Heart right ventricle (tissue), 16 donors: ENCODE data around the gene KCNMA1. TPM values are rescaled to one million over a fixed set of nuclear protein-coding genes. Genes with fewer than 3 reads are reported as not detected.

Experiments
- ATAC-seq, 8 donors: fragments of 200-7000 bp; cut with Tn5 transposase; one replicate each; pipeline ENCODE4 v1.9.1; 2020; ENCODE audit warnings: mild to moderate bottlenecking in 8 of 8, moderate library complexity in 8 of 8, moderate number of reproducible peaks in 1 of 8
- DNase-seq, 2 donors: peaks; one replicate each; pipeline ENCODE4 v3.0.0-alpha.2; 2020
- H3K27ac ChIP-seq, 10 donors: fragments of 200-600 bp; sonication (generic) in 2 of 10; one replicate each; pipeline versions ENCODE4 v1.5.0 to v1.8.0; 2020 to 2022; ENCODE audit warnings: mild to moderate bottlenecking in 3 of 10
- H3K27me3 ChIP-seq, 7 donors: fragments of 200-600 bp; one replicate each; pipeline ENCODE4 v1.8.0; 2021 to 2022; ENCODE audit warnings: mild to moderate bottlenecking in 2 of 7
- H3K36me3 ChIP-seq, 9 donors: fragments of 200-600 bp; sonication (generic) in 1 of 9; one replicate each; pipeline versions ENCODE4 v1.5.0 to v1.8.0; 2020 to 2022; ENCODE audit warnings: mild to moderate bottlenecking in 2 of 9
- H3K4me1 ChIP-seq, 9 donors: fragments of 200-600 bp; sonication (generic) in 1 of 9; one replicate each; pipeline versions ENCODE4 v1.5.0 to v1.8.0; 2020 to 2022; ENCODE audit warnings: mild to moderate bottlenecking in 4 of 9
- H3K4me3 ChIP-seq, 10 donors: fragments of 200-600 bp; sonication (generic) in 2 of 10; one replicate each; pipeline versions ENCODE4 v1.5.0 to v1.8.0; 2020 to 2022; ENCODE audit warnings: mild to moderate bottlenecking in 7 of 10, moderate library complexity in 2 of 10
- H3K9me3 ChIP-seq, 11 donors: fragments of 200-600 bp in 10 of 11; sonication (generic) in 2 of 11; one replicate each; pipeline versions ENCODE4 v1.5.0 to v1.8.0; 2013 to 2022; ENCODE audit warnings: mild to moderate bottlenecking in 2 of 11, control low read depth in 1 of 11, moderate library complexity in 1 of 11
- WGBS, 2 donors: extraction: QIAGEN DNeasy Blood & Tissue Kit; methylation state at CpG; one replicate each; pipeline ENCODE4 v1.1.7; 2013; ENCODE audit warnings: inconsistent platforms in 1 of 2; 5-methylcytosine and 5-hydroxymethylcytosine counted together
- intact Hi-C, 10 donors: fragments of 100-400 bp; cut with DNase I; formaldehyde crosslinking; loops; one replicate each; pipeline versions ENCODE4 v1.11.1 to v1.14.2; 2022
- polyA plus RNA-seq, 2 donors: library from polyadenylated mRNA; stranded (reverse); fragments of 200-250 nt; gene quantifications; one replicate each; pipeline ENCODE4 v1.2.3, GENCODE V29; 2013
- total RNA-seq, 10 donors: library from RNA; stranded (reverse); fragmentation: NEBNext Ultra II Directional in 3 of 10; extraction: Animal tissue kit (Norgen Biotek cat#: 25700) in 3 of 10; gene quantifications; one replicate each; pipeline versions ENCODE4 v1.2.1 to v1.2.4, GENCODE V29; 2021 to 2023
- TF ChIP-seq, protein P1 (sequence below), 9 donors: fragments of 200-600 bp; sonication (generic) in 2 of 9; IDR thresholded peaks; one replicate each; pipeline versions ENCODE4 v1.5.0 to v1.8.0; 2021 to 2022; ENCODE audit warnings: antibody characterized with exemption in 9 of 9, mild to moderate bottlenecking in 5 of 9, moderate library complexity in 1 of 9
- donor health status: Arrhythmogenic right ventricular cardiomyopathy.
- donor health status: ischemic (EF 13 %, LVEDD 7.1; RV severe dilation, severe dysfunction).
- donor health status: healthy with polysubstance abuse.
- donor health status: DM: no; HTN: yes; CAD: no.
- donor health status: DM: no; HTN: no; CAD: no.
- donor health status: ischemic (EF 25% LVEDD 6.9; RV normal size, moderate dysfunction).
- donor health status: ischemic (EF 25% LVEDD 5.7; RV mildly dilated, moderate dysfunction).
- donor health status: healthy.
- donor health status: DM: yes; HTN: yes; CAD: no.
- donor health status: Ischemic cardiomyopathy.
- donor health status: ischemic (EF 35%, LVEDD 5.7; RV mildly dilated, moderate dysfunction).
- donor health status: nonischemic (EF 11% LVEDD 7.7; RV severe dilation, severe dysfunction).
- donor health status: DM: yes; HTN: yes; CAD: no.
- donor health status: PGD.
- donor health status: ischemic (EF 29% LVEDD 5.4; RV normal size, mild dysfunction).
- donor health status: nonischemic (EF 23%, LVEDD 6.1; RV moderate dilation, normal function).

Gene KCNMA1
- total and polyA plus RNA-seq, 12 donors = 0.59 to 5.3 (median 1.6) TPM

DNA sequence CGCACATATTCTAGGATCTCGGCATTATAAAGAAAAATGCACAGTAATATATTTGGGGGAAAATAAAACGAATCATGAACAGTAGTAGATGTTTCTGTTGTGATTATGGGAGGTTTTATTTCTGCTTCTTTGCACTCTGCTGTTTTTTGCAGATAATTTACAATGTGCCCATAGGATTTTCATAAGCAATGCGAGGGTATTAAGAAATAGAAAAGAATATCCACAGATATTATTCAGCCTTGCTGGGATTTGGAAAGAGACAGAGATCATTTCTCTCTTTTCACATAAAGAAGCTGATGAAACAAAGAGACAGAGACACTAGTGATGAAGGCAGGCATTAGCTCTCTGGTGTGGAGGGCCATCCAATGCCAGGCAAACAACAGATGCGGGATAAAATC lies 158.6 kb downstream of the KCNMA1 start:
- TF ChIP-seq, protein P1, sequence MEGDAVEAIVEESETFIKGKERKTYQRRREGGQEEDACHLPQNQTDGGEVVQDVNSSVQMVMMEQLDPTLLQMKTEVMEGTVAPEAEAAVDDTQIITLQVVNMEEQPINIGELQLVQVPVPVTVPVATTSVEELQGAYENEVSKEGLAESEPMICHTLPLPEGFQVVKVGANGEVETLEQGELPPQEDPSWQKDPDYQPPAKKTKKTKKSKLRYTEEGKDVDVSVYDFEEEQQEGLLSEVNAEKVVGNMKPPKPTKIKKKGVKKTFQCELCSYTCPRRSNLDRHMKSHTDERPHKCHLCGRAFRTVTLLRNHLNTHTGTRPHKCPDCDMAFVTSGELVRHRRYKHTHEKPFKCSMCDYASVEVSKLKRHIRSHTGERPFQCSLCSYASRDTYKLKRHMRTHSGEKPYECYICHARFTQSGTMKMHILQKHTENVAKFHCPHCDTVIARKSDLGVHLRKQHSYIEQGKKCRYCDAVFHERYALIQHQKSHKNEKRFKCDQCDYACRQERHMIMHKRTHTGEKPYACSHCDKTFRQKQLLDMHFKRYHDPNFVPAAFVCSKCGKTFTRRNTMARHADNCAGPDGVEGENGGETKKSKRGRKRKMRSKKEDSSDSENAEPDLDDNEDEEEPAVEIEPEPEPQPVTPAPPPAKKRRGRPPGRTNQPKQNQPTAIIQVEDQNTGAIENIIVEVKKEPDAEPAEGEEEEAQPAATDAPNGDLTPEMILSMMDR (IDR thresholded peaks at IDR 0.05) = no peak
- H3K9me3 ChIP-seq = no peaks in the 10 kb centered on the region
- no peak overlapping the region for H3K4me3 ChIP-seq
- 58 to 76% methylated on average over 5 of the region's 5 CpGs for WGBS, 2 donors
- no peak overlapping the region for H3K27ac ChIP-seq
- no peaks in the 10 kb centered on the region for H3K4me1 ChIP-seq
- DNase-seq (no peak), ATAC-seq (no peak)
- no peaks in the 10 kb centered on the region for H3K36me3 ChIP-seq
- H3K27me3 ChIP-seq = peaks cover 0 to 5% (median 0%) of the 10 kb centered on the region in 7 donors
- intact Hi-C loops = no loop called here

DNA sequence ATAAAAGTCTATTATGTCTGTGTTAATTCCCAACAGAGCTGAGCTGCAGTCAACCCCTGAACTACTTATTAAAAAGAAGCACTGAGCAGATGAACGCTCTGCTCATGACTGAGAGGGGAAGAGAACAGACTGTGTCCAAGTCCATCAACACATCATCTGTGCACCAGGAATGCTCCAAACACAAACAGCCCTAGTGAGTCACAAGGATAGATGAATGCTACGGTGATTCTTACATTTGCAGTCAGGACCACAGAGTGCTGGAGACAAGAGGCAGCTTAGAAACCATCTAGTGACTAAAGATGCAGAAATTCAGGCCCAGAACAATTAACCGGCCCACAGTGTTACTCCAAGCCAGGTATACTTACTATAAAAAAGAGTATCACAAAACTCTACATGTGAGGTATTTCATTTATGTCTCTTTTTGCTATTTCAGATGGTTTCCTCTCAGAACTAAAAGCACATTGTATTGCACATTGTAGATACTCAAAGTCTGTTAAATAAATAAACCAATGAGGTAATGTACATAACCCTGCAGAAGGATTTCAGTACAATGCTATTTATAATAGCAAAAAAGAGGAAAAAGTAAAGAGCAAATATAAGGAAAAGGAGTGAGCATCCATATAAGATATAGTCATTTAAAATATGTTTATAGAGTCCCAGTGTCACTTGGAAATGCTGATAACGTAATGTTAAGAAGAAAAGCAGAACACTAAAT lies 159.2 kb downstream of the KCNMA1 start:
- Histone ChIP-seq H3K4me1 (no peaks in the 10 kb centered on the region), H3K9me3 (no peaks in the 10 kb centered on the region), H3K4me3 (no peak overlapping the region), H3K27ac (no peak overlapping the region), H3K27me3 (peaks cover 0 to 5% (median 0%) of the 10 kb centered on the region in 7 donors), H3K36me3 (no peaks in the 10 kb centered on the region)
- intact Hi-C loops = no loop called here
- ATAC-seq (no peak), DNase-seq (no peak)
- 69 to 78% methylated on average over 4 of the region's 4 CpGs for WGBS, 2 donors
- TF ChIP-seq, protein P1 (IDR thresholded peaks at IDR 0.05) = no peak

DNA sequence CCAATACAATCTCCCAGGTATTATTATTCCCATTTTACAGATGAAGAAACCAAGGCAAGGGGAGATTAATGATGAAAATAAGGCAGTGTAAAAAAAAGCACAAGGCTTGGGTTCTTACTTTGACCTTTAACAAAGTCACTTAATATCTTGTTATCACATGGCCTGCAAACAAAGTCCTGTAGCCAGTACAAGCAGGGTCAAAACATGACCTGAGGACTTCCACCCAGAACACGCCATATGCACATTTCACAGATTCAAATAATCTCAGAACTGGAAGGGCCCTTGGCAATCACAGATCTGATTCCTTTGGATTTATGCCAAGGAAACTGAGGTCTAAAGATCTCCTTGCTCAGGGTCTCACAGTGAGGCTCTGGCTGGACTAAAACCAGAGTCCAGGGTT lies 162.1 kb downstream of the KCNMA1 start:
- TF ChIP-seq, protein P1 (IDR thresholded peaks at IDR 0.05) = no peak
- Histone ChIP-seq H3K9me3 (no peaks in the 10 kb centered on the region), H3K27me3 (peaks cover 0 to 5% (median 0%) of the 10 kb centered on the region in 7 donors), H3K27ac (no peak overlapping the region), H3K4me1 (no peaks in the 10 kb centered on the region), H3K4me3 (no peak overlapping the region), H3K36me3 (no peaks in the 10 kb centered on the region)
- DNase-seq = no peak
- intact Hi-C loops = no loop called here
- no peak for ATAC-seq
- WGBS, 2 donors = 76 to 87% methylated on average over 1 of the region's 1 CpG

DNA sequence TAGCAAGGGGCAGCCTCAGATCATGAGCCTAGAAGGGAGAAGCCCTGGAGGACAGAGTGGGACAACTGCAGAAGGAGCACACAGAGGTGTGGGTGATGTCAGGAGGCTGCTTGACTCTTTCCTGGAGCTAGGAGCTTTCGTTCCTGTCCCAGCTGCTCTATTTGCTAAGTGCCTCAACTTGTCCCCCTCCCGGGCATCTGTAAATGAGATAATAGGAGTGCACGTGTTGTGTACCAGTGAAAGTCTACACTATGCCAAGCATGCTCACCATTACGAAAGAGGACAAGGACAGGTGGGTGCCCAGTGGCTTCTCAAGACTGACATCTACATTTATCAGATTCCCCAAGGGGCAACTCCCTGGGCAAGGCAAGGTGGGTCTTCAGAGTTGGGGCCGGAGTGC lies 162.7 kb downstream of the KCNMA1 start:
- DNase-seq (no peak), ATAC-seq (no peak)
- Histone ChIP-seq H3K36me3 (no peaks in the 10 kb centered on the region), H3K4me1 (no peaks in the 10 kb centered on the region), H3K9me3 (no peaks in the 10 kb centered on the region), H3K4me3 (no peak overlapping the region), H3K27me3 (peaks cover 0 to 5% (median 0%) of the 10 kb centered on the region in 7 donors), H3K27ac (no peak overlapping the region)
- intact Hi-C loops = no loop called here
- TF ChIP-seq, protein P1 (IDR thresholded peaks at IDR 0.05) = no peak
- 95% methylated on average over 5 of the region's 5 CpGs for WGBS, 2 donors
